HEK293T (cell line): ENCODE results near the gene USP13.

Experiments
- ARNT ChIP-seq: fragments of 450-650 bp; IDR thresholded peaks from 2 replicates; pipeline ENCODE4 v1.6.1; 2017; ENCODE audit warnings: mild to moderate bottlenecking
- ELF4 ChIP-seq: fragments of 450-650 bp; IDR thresholded peaks from 2 replicates; pipeline ENCODE4 v1.6.1; 2017; ENCODE audit warnings: antibody characterized with exemption
- FOXA1 ChIP-seq: fragments of 450-650 bp; IDR thresholded peaks from 2 replicates; pipeline ENCODE4 v1.6.1; 2016; ENCODE audit warnings: mild to moderate bottlenecking
- PKNOX1 ChIP-seq: fragments of 450-650 bp; IDR thresholded peaks from 2 replicates; pipeline ENCODE4 v1.6.1; 2016
- SP1 ChIP-seq: fragments of 450-650 bp; IDR thresholded peaks from 2 replicates; pipeline ENCODE4 v1.6.1; 2017
- SUZ12 ChIP-seq: fragments of 450-650 bp; IDR thresholded peaks from 2 replicates; pipeline ENCODE4 v1.6.1; 2016; ENCODE audit warnings: mild to moderate bottlenecking

- TF ChIP-seq FOXA1 (no peak), SUZ12 (no peak), ARNT (no peak), SP1 (no peak), ELF4 (no peak), PKNOX1 (no peak)
Observed at GRCh38 chr3:179825527-179826246, 172.8 kb downstream of the USP13 start.
